OCI-LY3 (cell line): ENCODE data around the gene TMEM161B.

ENCODE experiments used
- H2AFZ ChIP-seq: fragments of 200-600, 300-600 bp; shearing (Covaris generic); 2 replicates; pipeline ENCODE4 v1.6.0; 2014; ENCODE audit warnings: antibody characterized with exemption, low read depth, low read length
- H3K27ac ChIP-seq: fragments of 200-600, 300-600 bp; sonication (generic); 2 replicates; pipeline ENCODE4 v1.5.1; 2014; ENCODE audit warnings: mild to moderate bottlenecking, low read length, moderate library complexity, mixed read lengths
- H3K27me3 ChIP-seq: fragments of 200-600, 300-600 bp; sonication (generic); 2 replicates; pipeline ENCODE4 v1.6.1; 2014; ENCODE audit warnings: low read depth, low read length, mixed read lengths
- H3K36me3 ChIP-seq: fragments of 200-600, 300-600 bp; sonication (generic); replicated peaks from 2 replicates; pipeline ENCODE3; 2014; ENCODE audit warnings: low read depth, low read length, mixed read lengths
- H3K4me1 ChIP-seq: fragments of 300-600, 200-600 bp; sonication (generic); 2 replicates; pipeline ENCODE4 v1.6.1; 2014; ENCODE audit warnings: low read length, mixed read lengths
- H3K4me2 ChIP-seq: fragments of 200-600, 300-600 bp; sonication (generic); 2 replicates; pipeline ENCODE4 v1.6.1; 2014; ENCODE audit warnings: low read length, mixed read lengths
- H3K4me3 ChIP-seq: fragments of 300-600, 200-600 bp; sonication (generic); 2 replicates; pipeline ENCODE4 v1.5.1; 2014; ENCODE audit warnings: antibody characterized with exemption, mild to moderate bottlenecking, low read length, moderate library complexity
- H3K79me2 ChIP-seq: fragments of 300-600, 200-600 bp; shearing (Covaris generic); 2 replicates; pipeline ENCODE4 v1.6.1; 2014; ENCODE audit warnings: mild to moderate bottlenecking, low read length, mixed read lengths
- H3K9ac ChIP-seq: fragments of 300-600, 200-600 bp; shearing (Covaris generic); 2 replicates; pipeline ENCODE4 v1.6.0; 2014; ENCODE audit warnings: mild to moderate bottlenecking, low read length, moderate library complexity
- H3K9me3 ChIP-seq: fragments of 200-600, 300-600 bp; shearing (Covaris generic); 2 replicates; pipeline ENCODE4 v1.6.1; 2014; ENCODE audit warnings: low read length, mixed read lengths; ENCODE audit not compliant: insufficient read depth
- H4K20me1 ChIP-seq: fragments of 200-600, 300-600 bp; sonication (generic); 2 replicates; pipeline ENCODE4 v1.6.1; 2016; ENCODE audit warnings: low read length, mixed read lengths; ENCODE audit not compliant: insufficient read depth
- CTCF ChIP-seq: fragments of 200-600, 300-600 bp; sonication (generic); IDR thresholded peaks from 2 replicates; pipeline ENCODE4 v1.5.1; 2014; ENCODE audit warnings: antibody characterized with exemption, low read length, low read depth
- EZH2phosphoT487 ChIP-seq: fragments of 200-600 bp; shearing (Covaris generic); IDR thresholded peaks from 2 replicates; pipeline ENCODE4 v1.6.1; 2018; ENCODE audit warnings: antibody characterized with exemption, mixed run types, low read depth

TMEM161B gene

GRCh38 chr5:88145611-88146467 lies 122.8 kb downstream of the TMEM161B start:
- Histone ChIP-seq H3K27me3 (peaks cover 5% of the 10 kb centered on the region), H3K4me1 (no peaks in the 10 kb centered on the region), H3K9me3 (no peaks in the 10 kb centered on the region), H3K9ac (no peak overlapping the region), H4K20me1 (no peaks in the 10 kb centered on the region), H3K4me2 (no peak overlapping the region), H3K36me3 (no peaks in the 10 kb centered on the region), H2AFZ (no peak overlapping the region), H3K27ac (no peak overlapping the region), H3K79me2 (no peaks in the 10 kb centered on the region), H3K4me3 (no peak overlapping the region)
- TF ChIP-seq EZH2phosphoT487 = no peak
- TF ChIP-seq CTCF = no peak

- Histone ChIP-seq H3K4me3 (no peak overlapping the region), H4K20me1 (no peaks in the 10 kb centered on the region), H3K27ac (no peak overlapping the region), H3K4me1 (no peaks in the 10 kb centered on the region), H3K9me3 (no peaks in the 10 kb centered on the region), H3K27me3 (peaks cover 5% of the 10 kb centered on the region), H3K36me3 (no peaks in the 10 kb centered on the region), H3K9ac (no peak overlapping the region), H3K4me2 (no peak overlapping the region), H3K79me2 (no peaks in the 10 kb centered on the region), H2AFZ (no peak overlapping the region)
- TF ChIP-seq CTCF (no peak), EZH2phosphoT487 (no peak)
Measured at GRCh38 chr5:88145221-88145610, 123.4 kb downstream of the TMEM161B start.
